Pulmonary artery endothelial cell (primary cell): ENCODE data around the gene HOXA3. TPM values are rescaled to one million over a fixed set of nuclear protein-coding genes. Genes with fewer than 3 reads are reported as not detected.

Experiments
- DNase-seq: peaks from one replicate; pipeline ENCODE4 v3.0.0-alpha.2; 2011; ENCODE audit warnings: low read depth, low spot score
- total RNA-seq: library from RNA; depleted of rRNA; stranded (reverse); fragments of >200 nt; gene quantifications from 2 replicates; pipeline ENCODE4 v1.2.3, GENCODE V29; 2014

The HOXA3 gene
- total RNA-seq, 1 donor from 2014 or later, result 0.66 TPM

GRCh38 chr7:27189295-27189996 is 37.1 kb upstream of the HOXA3 start:
- no peak for DNase-seq

- no peak for DNase-seq
Observed at GRCh38 chr7:27188386-27189294, 36.3 kb upstream of the HOXA3 start.

- no peak for DNase-seq
Observed at GRCh38 chr7:27187475-27188385, 35.3 kb upstream of the HOXA3 start.

- DNase-seq, result no peak
Observed at GRCh38 chr7:27186668-27187474, 34.5 kb upstream of the HOXA3 start.

- DNase-seq, result no peak
Observed at GRCh38 chr7:27185854-27186667, 33.7 kb upstream of the HOXA3 start.

GRCh38 chr7:27185013-27185853 is 32.9 kb upstream of the HOXA3 start, which contains the start of gene HOXA11:
Gene HOXA11, minus strand, starts transcription at chr7:27185232. Its CDS starts 88 bp downstream, at chr7:27185144.
- DNase-seq, result no peak

GRCh38 chr7:27184337-27185012 is 32.1 kb upstream of the HOXA3 start:
- DNase-seq, result no peak

- no peak for DNase-seq
Observed at GRCh38 chr7:27183682-27184336, 31.4 kb upstream of the HOXA3 start.

- DNase-seq, result no peak
Observed at GRCh38 chr7:27182861-27183681, 30.7 kb upstream of the HOXA3 start.

GRCh38 chr7:27182285-27182841 is 30.0 kb upstream of the HOXA3 start:
- DNase-seq, result no peak

GRCh38 chr7:27181795-27182275 is 29.5 kb upstream of the HOXA3 start:
- DNase-seq, result no peak

GRCh38 chr7:27180431-27181420 is 28.3 kb upstream of the HOXA3 start:
- no peak for DNase-seq

- no peak for DNase-seq
Observed at GRCh38 chr7:27179503-27180430, 27.4 kb upstream of the HOXA3 start.

- no peak for DNase-seq
Observed at GRCh38 chr7:27179030-27179429, 26.6 kb upstream of the HOXA3 start.
